Esophagus squamous epithelium (tissue), 4 donors: ENCODE results near the gene MRPS6.

ENCODE experiments used
- POLR2A ChIP-seq, 4 donors: fragments of 450-650 bp; IDR thresholded peaks; one replicate each; pipeline ENCODE4 v1.6.1; 2017; ENCODE audit warnings: antibody characterized with exemption in 4 of 4, mild to moderate bottlenecking in 4 of 4, moderate library complexity in 3 of 4
- TF ChIP-seq, protein P1 (sequence below), 6 experiments: fragments of 450-650 bp in 4 of 6; fragments of 200-600 bp in 2 of 6; sonication (generic) in 2 of 6; IDR thresholded peaks; one replicate each; pipeline ENCODE4 v1.5.1; 2016 to 2019; ENCODE audit warnings: antibody characterized with exemption in 6 of 6, mild to moderate bottlenecking in 4 of 6, moderate library complexity in 4 of 6

DNA sequence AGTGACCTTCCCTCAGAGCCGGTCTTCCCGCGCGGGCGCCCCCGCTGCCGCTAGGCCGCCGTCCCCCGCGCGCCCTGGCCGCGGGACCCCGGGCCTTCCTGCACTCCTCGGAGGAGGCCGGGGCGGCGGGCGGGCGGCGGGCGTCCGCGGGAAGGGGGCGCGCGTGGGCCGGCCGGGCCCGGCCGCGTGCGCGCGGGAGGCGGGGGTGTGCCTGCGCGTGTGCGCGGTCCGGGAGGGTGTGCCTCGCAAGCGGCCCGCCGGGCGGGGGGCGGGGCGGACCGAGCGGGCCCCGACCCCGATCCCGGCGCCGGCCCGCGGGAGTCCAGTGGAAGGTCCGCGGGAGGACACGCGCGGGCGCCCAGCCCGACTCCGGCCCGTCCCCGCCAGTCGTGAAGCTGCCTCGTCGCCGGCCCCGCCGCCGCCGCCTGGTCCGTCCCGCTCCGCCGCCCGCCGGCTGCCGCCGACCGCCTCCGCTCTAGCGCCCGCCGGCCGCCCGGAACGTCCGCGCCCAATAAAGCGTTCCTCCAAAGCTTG is 438 bp downstream of the MRPS6 start:
- TF ChIP-seq, protein P1, sequence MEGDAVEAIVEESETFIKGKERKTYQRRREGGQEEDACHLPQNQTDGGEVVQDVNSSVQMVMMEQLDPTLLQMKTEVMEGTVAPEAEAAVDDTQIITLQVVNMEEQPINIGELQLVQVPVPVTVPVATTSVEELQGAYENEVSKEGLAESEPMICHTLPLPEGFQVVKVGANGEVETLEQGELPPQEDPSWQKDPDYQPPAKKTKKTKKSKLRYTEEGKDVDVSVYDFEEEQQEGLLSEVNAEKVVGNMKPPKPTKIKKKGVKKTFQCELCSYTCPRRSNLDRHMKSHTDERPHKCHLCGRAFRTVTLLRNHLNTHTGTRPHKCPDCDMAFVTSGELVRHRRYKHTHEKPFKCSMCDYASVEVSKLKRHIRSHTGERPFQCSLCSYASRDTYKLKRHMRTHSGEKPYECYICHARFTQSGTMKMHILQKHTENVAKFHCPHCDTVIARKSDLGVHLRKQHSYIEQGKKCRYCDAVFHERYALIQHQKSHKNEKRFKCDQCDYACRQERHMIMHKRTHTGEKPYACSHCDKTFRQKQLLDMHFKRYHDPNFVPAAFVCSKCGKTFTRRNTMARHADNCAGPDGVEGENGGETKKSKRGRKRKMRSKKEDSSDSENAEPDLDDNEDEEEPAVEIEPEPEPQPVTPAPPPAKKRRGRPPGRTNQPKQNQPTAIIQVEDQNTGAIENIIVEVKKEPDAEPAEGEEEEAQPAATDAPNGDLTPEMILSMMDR (IDR thresholded peaks at IDR 0.05): no peak
- no peak for TF ChIP-seq POLR2A (IDR thresholded peaks at IDR 0.05)
